Measurements from ENCODE around the gene ABLIM1. TPM values are rescaled to one million over a fixed set of nuclear protein-coding genes. Genes with fewer than 3 reads are reported as not detected.

ABLIM1 gene
- total and polyA plus RNA-seq, 2 of the 13 experiments (the other 11 are each of a cell fraction or from before 2014, with no cell fraction given): 59.4 to 92.7 TPM

DNA sequence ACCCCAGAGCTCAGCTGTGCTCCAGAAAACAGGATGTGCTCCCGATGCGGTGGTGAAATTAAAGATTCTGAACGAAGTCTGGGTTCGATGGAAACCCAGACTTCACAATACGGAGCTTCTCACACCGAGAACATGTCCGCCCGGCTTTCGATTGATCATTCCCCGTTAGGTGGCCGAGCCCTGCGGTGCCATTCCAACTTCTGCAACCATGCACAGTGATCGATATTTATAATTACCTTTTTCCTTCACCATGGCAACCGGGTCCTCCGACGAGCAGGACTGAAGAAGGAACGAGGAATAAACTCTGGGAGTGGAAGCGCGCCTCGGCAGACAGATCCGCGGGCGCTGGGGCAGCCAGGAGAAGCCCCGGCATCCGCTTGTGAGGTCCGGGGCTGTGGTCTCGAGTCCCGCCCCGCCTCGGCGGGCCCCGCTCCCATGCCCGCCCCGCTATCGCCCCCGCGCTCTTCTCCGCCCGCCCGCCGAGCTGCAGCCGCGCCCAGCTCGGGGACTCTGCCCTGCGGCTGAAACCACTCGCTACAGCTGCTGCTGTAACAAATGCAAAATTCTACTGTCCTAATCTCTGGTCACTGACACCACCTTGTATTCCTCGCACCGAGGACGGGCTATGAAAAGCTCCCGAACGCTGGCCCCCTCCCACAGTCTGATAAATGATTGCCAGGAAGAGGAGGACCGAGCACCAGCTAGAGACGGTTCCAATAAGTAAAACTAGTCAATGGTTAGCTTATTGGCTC, 26.2 kb downstream of the ABLIM1 start (continued):
- TF ChIP-seq FOXC1 (CRISPR knock-in tag; IDR thresholded peaks at IDR 0.05; ENCODE audit: borderline replicate concordance) (no peak), MEIS1 (CRISPR knock-in tag; IDR thresholded peaks at IDR 0.05; ENCODE audit: borderline replicate concordance) (no peak), ZNF556 (CRISPR knock-in tag; IDR thresholded peaks at IDR 0.05; ENCODE audit: borderline replicate concordance) (no peak), ARID4A (CRISPR knock-in tag; IDR thresholded peaks at IDR 0.05; ENCODE audit: borderline replicate concordance) (peak; percentile 41; the same call in 1 of the 2 replicates), EEA1 (CRISPR knock-in tag; IDR thresholded peaks at IDR 0.05; ENCODE audit: borderline replicate concordance) (no peak), ATF5 (CRISPR knock-in tag; IDR thresholded peaks at IDR 0.05; ENCODE audit: low read depth) (no peak), ZNF607 (CRISPR knock-in tag; IDR thresholded peaks at IDR 0.05; ENCODE audit: borderline replicate concordance) (no peak), PAX8 (CRISPR knock-in tag; IDR thresholded peaks at IDR 0.05; ENCODE audit: borderline replicate concordance) (no peak), RAD21 (CRISPR knock-in tag; IDR thresholded peaks at IDR 0.05) (no peak), HBP1 (CRISPR knock-in tag; IDR thresholded peaks at IDR 0.05; ENCODE audit: low read depth) (no peak), LCORL (IDR thresholded peaks at IDR 0.05) (no peak), LCORL (CRISPR knock-in tag; IDR thresholded peaks at IDR 0.05) (0 out of 2 replicates have a peak, but pooled peaks have one; percentile 24), RFX5 (IDR thresholded peaks at IDR 0.05; ENCODE audit: low read depth, low read length) (no peak), POLR2G (IDR thresholded peaks at IDR 0.05; ENCODE audit: low read depth, low read length) (no peak), KLF12 (CRISPR knock-in tag; IDR thresholded peaks at IDR 0.05; ENCODE audit: borderline replicate concordance) (no peak)
- TF ChIP-seq, protein P1, sequence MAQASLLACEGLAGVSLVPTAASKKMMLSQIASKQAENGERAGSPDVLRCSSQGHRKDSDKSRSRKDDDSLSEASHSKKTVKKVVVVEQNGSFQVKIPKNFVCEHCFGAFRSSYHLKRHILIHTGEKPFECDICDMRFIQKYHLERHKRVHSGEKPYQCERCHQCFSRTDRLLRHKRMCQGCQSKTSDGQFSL (CRISPR knock-in tag; IDR thresholded peaks at IDR 0.05): no peak
- TF ChIP-seq, protein P2, sequence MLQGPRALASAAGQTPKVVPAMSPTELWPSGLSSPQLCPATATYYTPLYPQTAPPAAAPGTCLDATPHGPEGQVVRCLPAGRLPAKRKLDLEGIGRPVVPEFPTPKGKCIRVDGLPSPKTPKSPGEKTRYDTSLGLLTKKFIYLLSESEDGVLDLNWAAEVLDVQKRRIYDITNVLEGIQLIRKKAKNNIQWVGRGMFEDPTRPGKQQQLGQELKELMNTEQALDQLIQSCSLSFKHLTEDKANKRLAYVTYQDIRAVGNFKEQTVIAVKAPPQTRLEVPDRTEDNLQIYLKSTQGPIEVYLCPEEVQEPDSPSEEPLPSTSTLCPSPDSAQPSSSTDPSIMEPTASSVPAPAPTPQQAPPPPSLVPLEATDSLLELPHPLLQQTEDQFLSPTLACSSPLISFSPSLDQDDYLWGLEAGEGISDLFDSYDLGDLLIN (CRISPR knock-in tag; IDR thresholded peaks at IDR 0.05; ENCODE audit: borderline replicate concordance): no peak
- TF ChIP-seq, protein P3, sequence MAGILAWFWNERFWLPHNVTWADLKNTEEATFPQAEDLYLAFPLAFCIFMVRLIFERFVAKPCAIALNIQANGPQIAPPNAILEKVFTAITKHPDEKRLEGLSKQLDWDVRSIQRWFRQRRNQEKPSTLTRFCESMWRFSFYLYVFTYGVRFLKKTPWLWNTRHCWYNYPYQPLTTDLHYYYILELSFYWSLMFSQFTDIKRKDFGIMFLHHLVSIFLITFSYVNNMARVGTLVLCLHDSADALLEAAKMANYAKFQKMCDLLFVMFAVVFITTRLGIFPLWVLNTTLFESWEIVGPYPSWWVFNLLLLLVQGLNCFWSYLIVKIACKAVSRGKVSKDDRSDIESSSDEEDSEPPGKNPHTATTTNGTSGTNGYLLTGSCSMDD (CRISPR knock-in tag; IDR thresholded peaks at IDR 0.05): no peak
- TF ChIP-seq, protein P4, sequence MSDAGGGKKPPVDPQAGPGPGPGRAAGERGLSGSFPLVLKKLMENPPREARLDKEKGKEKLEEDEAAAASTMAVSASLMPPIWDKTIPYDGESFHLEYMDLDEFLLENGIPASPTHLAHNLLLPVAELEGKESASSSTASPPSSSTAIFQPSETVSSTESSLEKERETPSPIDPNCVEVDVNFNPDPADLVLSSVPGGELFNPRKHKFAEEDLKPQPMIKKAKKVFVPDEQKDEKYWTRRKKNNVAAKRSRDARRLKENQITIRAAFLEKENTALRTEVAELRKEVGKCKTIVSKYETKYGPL (CRISPR knock-in tag; IDR thresholded peaks at IDR 0.05): no peak

Data from HepG2 (cell line).